ENCODE data around the gene TMEM120B.
"Not testable (repeated sequence)": the region's sequence is repeated elsewhere in the genome, so short reads cannot be mapped to it uniquely, and the experiment has no call there.

The TMEM120B gene

DNA sequence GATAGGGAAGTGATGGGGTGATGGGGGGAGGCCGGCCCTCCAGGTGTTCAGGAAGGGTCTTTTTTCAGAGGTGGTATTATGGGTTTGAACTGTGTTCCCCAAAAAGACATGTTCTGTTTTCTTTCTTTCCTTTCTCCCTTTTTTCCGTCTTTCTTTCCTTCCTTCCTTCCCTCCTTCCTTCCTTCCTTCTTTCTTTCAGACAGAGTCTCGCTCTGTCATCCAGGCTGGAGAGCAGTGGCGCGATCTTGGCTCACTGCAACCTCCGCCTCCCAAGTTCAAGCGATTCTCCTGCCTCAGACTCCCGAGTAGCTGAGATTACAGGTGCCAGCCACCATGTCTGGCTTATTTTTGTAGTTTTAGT is 3.5 kb upstream of the TMEM120B start:
- DNase-seq (ENCODE audit: low read depth in 1 of 2, low spot score in 1 of 2) = not testable (repeated sequence)

DNA sequence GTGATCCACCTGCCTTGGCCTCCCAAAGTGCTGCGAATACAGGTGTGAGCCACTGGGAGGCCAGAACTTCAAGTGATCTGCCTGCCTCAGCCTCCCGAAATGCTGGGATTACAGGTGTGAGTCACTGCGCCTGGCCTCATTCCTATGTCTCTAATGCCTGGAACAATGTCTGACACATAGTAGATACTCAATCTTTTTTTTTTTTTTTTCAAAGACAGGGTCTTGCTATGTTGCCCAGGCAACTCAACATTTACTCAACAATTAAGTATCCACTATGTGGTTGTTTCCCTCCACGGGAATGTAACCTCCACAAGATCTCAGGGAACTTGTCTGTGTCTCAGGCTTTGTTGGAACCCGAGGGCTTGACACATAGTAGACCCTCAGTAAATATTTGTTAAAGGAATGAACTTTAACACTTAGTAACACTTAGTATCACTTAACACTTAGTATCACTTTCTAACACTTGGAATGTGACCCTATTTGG is 3.0 kb upstream of the TMEM120B start:
- DNase-seq (ENCODE audit: low read depth in 1 of 2, low spot score in 1 of 2) = no peak

DNA sequence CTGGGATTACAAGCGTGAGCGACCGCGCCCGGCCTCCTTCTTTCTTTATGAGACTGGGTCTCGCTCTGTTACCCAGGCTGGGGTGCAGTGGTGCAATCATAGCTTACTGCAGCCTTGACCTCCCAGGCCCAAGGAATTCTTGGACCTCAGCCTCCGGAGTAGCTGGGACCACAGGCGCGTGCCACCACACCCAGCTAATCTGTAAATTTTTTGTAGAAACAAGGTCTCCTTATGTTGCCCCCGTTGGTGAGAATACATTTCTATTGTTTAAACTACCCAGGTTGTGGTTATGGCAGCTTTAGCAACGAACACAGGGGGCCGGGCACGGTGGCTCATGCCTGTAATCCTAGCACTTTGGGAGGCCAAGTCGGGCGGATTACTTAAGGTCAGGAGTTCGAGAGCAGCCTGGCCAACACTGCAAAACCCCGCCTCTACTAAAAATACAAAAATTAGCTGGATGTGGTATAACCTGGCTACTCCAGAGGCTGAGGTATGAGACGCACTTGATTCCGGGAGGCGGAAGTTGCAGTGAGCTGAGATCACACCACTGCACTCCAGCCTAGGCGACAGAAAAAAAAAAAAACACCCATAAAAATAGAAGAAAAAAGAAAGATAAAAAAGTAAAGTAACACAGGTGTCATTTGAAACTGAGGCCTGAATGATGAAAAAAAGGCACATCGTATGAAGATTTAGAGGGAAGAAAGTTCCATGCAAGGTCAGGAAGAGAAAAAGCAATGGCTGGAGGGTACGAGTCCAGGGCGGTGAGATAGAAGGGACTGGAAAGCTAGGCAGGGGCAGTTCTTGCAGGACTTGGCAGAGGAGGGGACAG is 977 bp upstream of the TMEM120B start:
- DNase-seq (ENCODE audit: low read depth in 1 of 2, low spot score in 1 of 2) = no peak

GRCh38 chr12:121712190-121712460 is 427 bp upstream of the TMEM120B start:
- DNase-seq (ENCODE audit: low read depth in 1 of 2, low spot score in 1 of 2) = no peak

GRCh38 chr12:121713257-121713777 is 765 bp downstream of the TMEM120B start:
- no peak for DNase-seq (ENCODE audit: low read depth in 1 of 2, low spot score in 1 of 2)

- DNase-seq (ENCODE audit: low read depth in 1 of 2, low spot score in 1 of 2) = no peak
These were observed 1.2 kb downstream of the TMEM120B start for GRCh38 chr12:121713793-121714192.

- DNase-seq (ENCODE audit: low read depth in 1 of 2, low spot score in 1 of 2) = not testable (repeated sequence)
These were observed 2.5 kb downstream of the TMEM120B start for GRCh38 chr12:121715055-121715454.

- DNase-seq (ENCODE audit: low read depth in 1 of 2, low spot score in 1 of 2) = no peak
These were observed 3.4 kb downstream of the TMEM120B start for GRCh38 chr12:121715862-121716435.

DNA sequence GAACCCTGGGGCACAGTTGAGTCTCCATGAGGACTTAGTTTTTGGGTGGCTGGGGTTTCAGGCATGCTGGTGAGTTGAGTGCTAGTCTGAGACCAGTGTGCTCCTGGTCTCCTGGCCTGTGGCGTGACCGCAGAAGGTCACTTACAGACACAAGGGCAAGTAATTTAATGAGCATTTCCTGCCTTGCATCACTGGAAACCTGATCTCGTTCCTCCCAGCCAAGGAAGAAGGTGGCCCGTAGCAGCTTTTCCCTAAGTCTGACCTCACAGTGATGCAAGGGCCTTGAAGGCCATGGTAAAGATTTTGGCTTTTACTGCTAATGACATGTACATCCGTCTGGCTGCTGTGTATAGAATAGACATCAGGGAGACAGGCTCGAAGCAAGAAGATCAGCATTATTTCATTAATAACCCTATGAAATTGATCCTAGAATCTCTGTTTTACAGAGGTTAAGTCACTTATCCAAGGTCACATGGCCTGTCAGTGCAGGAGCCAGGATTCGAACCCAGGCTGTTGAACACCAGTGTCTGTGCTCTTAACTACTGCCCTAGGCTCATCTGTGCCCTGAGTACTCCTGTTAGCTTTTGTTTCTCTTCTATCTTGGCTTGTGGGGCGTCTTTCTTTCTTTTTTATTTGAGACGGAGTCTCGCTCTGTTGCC is 4.6 kb downstream of the TMEM120B start:
- DNase-seq (ENCODE audit: low read depth in 1 of 2, low spot score in 1 of 2) = no peak

GRCh38 chr12:121718653-121719239 is 6.2 kb downstream of the TMEM120B start:
- no peak for DNase-seq (ENCODE audit: low read depth in 1 of 2, low spot score in 1 of 2)

DNA sequence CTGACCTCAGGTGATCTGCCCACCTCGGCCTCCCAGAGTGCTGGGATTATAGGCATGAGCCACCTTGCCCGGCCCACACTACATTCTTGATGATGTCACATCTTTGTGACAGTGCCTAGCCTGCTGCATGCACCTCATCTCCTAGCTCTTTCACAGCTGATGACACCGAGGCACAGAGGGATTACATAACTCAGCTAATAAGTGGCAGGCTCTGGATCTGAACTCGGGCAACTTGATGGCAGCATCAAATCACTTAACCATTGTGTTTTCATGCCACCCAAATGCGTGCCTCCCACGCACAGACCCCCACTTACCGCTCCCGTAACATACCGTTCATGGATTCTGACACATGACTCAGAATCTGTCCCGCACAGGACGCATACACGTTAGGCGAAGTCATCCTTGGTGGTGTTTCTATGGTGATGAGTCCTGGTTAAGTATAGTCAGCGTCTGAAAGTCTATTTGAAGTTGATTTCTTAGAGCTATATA is 7.4 kb downstream of the TMEM120B start:
- no peak for DNase-seq (ENCODE audit: low read depth in 1 of 2, low spot score in 1 of 2)

GRCh38 chr12:121720762-121721161 is 8.2 kb downstream of the TMEM120B start:
- no peak for DNase-seq (ENCODE audit: low read depth in 1 of 2, low spot score in 1 of 2)

GRCh38 chr12:121722511-121722910 is 10.0 kb downstream of the TMEM120B start:
- no peak for DNase-seq (ENCODE audit: low read depth in 1 of 2, low spot score in 1 of 2)

GRCh38 chr12:121723200-121723599 is 10.6 kb downstream of the TMEM120B start:
- no peak for DNase-seq (ENCODE audit: low read depth in 1 of 2, low spot score in 1 of 2)

DNA sequence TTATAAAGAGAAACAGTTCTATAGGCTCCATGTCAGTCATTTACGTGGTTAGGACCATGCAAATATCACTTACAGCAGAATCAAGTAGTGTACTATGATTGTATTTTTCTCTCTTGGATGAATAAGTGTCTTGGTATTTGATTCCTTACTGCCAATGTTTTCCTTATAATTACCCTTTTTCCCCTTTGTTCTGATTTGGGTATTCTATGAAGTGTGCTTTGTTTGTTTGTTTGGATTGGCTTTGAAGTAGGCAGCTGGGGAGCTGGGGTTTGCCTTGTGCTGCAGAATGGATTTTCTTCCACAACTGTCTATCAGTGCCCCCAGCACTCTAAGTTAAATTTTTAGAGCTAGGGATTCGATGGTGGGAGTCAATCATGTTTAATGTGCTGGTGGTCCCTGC is 12.4 kb downstream of the TMEM120B start:
- DNase-seq (ENCODE audit: low read depth in 1 of 2, low spot score in 1 of 2) = no peak

GRCh38 chr12:121725423-121725822 is 12.9 kb downstream of the TMEM120B start:
- no peak for DNase-seq (ENCODE audit: low read depth in 1 of 2, low spot score in 1 of 2)

- DNase-seq (ENCODE audit: low read depth in 1 of 2, low spot score in 1 of 2) = no peak
These were observed 16.5 kb downstream of the TMEM120B start for GRCh38 chr12:121729021-121729420.

GRCh38 chr12:121731473-121731872 is 18.9 kb downstream of the TMEM120B start:
- no peak for DNase-seq (ENCODE audit: low read depth in 1 of 2, low spot score in 1 of 2)

GRCh38 chr12:121733849-121734248 is 21.3 kb downstream of the TMEM120B start:
- DNase-seq (ENCODE audit: low read depth in 1 of 2, low spot score in 1 of 2) = no peak

DNA sequence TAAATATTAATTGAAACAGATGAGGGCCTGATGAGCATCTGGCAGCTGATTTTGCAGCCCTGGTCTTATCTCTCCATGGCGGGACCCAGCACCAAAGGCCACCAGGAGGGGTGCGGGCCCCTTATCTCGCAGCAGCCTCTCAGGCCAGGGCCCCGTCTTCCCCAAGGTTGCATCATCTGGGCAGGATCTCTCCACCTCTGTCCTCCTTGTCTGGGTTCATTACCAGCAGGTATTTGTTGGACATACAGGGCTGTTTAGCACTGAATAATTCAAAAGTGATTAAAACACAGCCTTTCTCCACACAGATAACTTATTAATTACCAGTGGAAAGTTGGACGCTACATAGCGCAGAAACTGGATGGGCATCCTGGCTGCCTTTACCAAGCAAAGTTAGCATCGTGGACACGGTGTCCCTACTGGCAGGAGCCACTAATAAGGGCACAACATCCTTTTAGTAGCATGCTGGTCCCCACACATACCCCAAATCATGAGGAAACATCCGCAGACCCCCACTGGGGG is 25.8 kb downstream of the TMEM120B start:
- DNase-seq (ENCODE audit: low read depth in 1 of 2, low spot score in 1 of 2) = no peak

GRCh38 chr12:121740847-121741246 is 28.3 kb downstream of the TMEM120B start:
- no peak for DNase-seq (ENCODE audit: low read depth in 1 of 2, low spot score in 1 of 2)
